HG03064 (cell line): ENCODE results near the gene LCN9.
"Not testable (repeated sequence)": the region's sequence is repeated elsewhere in the genome, so short reads cannot be mapped to it uniquely, and the experiment has no call there.

ENCODE experiments used
- ATAC-seq: cut with Tn5 transposase; IDR thresholded peaks from one replicate; pipeline ENCODE4 v1.9.1; 2021; ENCODE audit warnings: low read depth; ENCODE audit not compliant: unreplicated experiment

Gene LCN9

GRCh38 chr9:135670721-135671590 lies 7.8 kb downstream of the LCN9 start:
- no peak for ATAC-seq

GRCh38 chr9:135671591-135672041 lies 8.5 kb downstream of the LCN9 start:
- no peak for ATAC-seq

GRCh38 chr9:135672786-135673185 lies 9.7 kb downstream of the LCN9 start:
- ATAC-seq = not testable (repeated sequence)

GRCh38 chr9:135673941-135674340 lies 10.8 kb downstream of the LCN9 start:
- ATAC-seq = no peak

GRCh38 chr9:135674977-135675376 lies 11.9 kb downstream of the LCN9 start:
- no peak for ATAC-seq

- no peak for ATAC-seq
Observed at GRCh38 chr9:135676891-135677290, 13.8 kb downstream of the LCN9 start.

GRCh38 chr9:135677641-135678168 lies 14.6 kb downstream of the LCN9 start:
- ATAC-seq = no peak

GRCh38 chr9:135678236-135679017 lies 15.3 kb downstream of the LCN9 start:
- ATAC-seq = no peak

- ATAC-seq = no peak
Observed at GRCh38 chr9:135680056-135680455, 16.9 kb downstream of the LCN9 start.

- no peak for ATAC-seq
Observed at GRCh38 chr9:135681161-135681560, 18.1 kb downstream of the LCN9 start.

GRCh38 chr9:135683401-135684034 lies 20.4 kb downstream of the LCN9 start:
- ATAC-seq = no peak

GRCh38 chr9:135684691-135685090 lies 21.6 kb downstream of the LCN9 start:
- no peak for ATAC-seq

GRCh38 chr9:135687216-135687615 lies 24.1 kb downstream of the LCN9 start:
- ATAC-seq = no peak

GRCh38 chr9:135689011-135689410 lies 25.9 kb downstream of the LCN9 start:
- no peak for ATAC-seq

- no peak for ATAC-seq
Observed at GRCh38 chr9:135690836-135691570, 27.9 kb downstream of the LCN9 start.

- ATAC-seq = no peak
Observed at GRCh38 chr9:135692410-135692809, 29.3 kb downstream of the LCN9 start.

GRCh38 chr9:135693265-135693664 lies 30.2 kb downstream of the LCN9 start:
- no peak for ATAC-seq

- ATAC-seq = no peak
Observed at GRCh38 chr9:135693771-135694170, 30.7 kb downstream of the LCN9 start.

GRCh38 chr9:135694414-135694813 lies 31.3 kb downstream of the LCN9 start:
- ATAC-seq = no peak

- ATAC-seq = no peak
Observed at GRCh38 chr9:135695036-135695435, 31.9 kb downstream of the LCN9 start.
